Activated naive CD8-positive, alpha-beta T cell treated with anti-CD3 and anti-CD28 coated beads, Interleukin-2, amount 50 U/mL, for 24 hours (primary cell): ENCODE results near the gene UNC13A.

Experiments used
- ATAC-seq: fragments of 150-1000 bp; cut with Tn5 transposase; one replicate; pipeline ENCODE4 v1.10.0; 2021
- DNase-seq: peaks from one replicate; pipeline ENCODE4 v3.0.0; 2021
- H3K27ac Mint-ChIP-seq: one replicate; pipeline ENCODE4 v1.8.0; 2021; ENCODE audit warnings: mild to moderate bottlenecking, mixed read lengths
- H3K27me3 Mint-ChIP-seq: one replicate; pipeline ENCODE4 v1.8.0; 2021; ENCODE audit warnings: mixed read lengths
- H3K36me3 Mint-ChIP-seq: one replicate; pipeline ENCODE4 v1.8.0; 2021; ENCODE audit warnings: low read depth, mixed read lengths
- H3K4me1 Mint-ChIP-seq: one replicate; pipeline ENCODE4 v1.8.0; 2021; ENCODE audit warnings: mixed read lengths
- H3K4me3 Mint-ChIP-seq: one replicate; pipeline ENCODE4 v1.8.0; 2021; ENCODE audit warnings: mild to moderate bottlenecking, moderate library complexity, mixed read lengths
- H3K9me3 Mint-ChIP-seq: one replicate; pipeline ENCODE4 v1.8.0; 2021; ENCODE audit warnings: mixed read lengths

Gene UNC13A

DNA sequence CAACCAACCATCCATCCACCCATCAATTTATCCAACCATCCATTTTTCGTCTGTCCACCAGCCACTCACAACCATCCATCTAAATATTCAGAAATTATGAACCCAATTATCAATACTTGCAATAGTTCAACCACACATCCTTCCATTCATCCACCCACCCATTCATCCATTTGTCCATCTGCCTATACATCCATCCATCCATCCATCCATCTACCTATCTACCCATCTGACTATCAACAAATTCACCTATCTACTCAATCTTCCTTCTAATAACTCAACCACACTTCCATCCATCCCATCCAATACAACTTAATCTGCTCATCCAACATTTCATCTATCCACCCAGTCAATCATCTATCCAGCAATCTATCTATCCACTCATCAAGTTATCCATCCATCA is 46.3 kb downstream of the UNC13A start:
- DNase-seq (no peak), ATAC-seq (no peak)
- Mint-ChIP-seq H3K27ac (no peak overlapping the region), H3K9me3 (no peaks in the 10 kb centered on the region), H3K27me3 (peaks cover 25% of the 10 kb centered on the region), H3K4me3 (no peak overlapping the region), H3K36me3 (no peaks in the 10 kb centered on the region), H3K4me1 (no peaks in the 10 kb centered on the region)

GRCh38 chr19:17641181-17641580 is 47.0 kb downstream of the UNC13A start:
- Mint-ChIP-seq H3K4me3 (no peak overlapping the region), H3K36me3 (no peaks in the 10 kb centered on the region), H3K27ac (no peak overlapping the region), H3K9me3 (no peaks in the 10 kb centered on the region), H3K27me3 (peaks cover 24% of the 10 kb centered on the region), H3K4me1 (no peaks in the 10 kb centered on the region)
- DNase-seq = no peak
- no peak for ATAC-seq

- H3K4me3 Mint-ChIP-seq = no peak overlapping the region
- H3K36me3 Mint-ChIP-seq = no peaks in the 10 kb centered on the region
- ATAC-seq (no peak), DNase-seq (no peak)
- no peak overlapping the region for H3K27ac Mint-ChIP-seq
- no peaks in the 10 kb centered on the region for H3K4me1 Mint-ChIP-seq
- peaks cover 7% of the 10 kb centered on the region for H3K27me3 Mint-ChIP-seq
- H3K9me3 Mint-ChIP-seq = no peaks in the 10 kb centered on the region
Observed at GRCh38 chr19:17633700-17634099, 54.5 kb downstream of the UNC13A start.

DNA sequence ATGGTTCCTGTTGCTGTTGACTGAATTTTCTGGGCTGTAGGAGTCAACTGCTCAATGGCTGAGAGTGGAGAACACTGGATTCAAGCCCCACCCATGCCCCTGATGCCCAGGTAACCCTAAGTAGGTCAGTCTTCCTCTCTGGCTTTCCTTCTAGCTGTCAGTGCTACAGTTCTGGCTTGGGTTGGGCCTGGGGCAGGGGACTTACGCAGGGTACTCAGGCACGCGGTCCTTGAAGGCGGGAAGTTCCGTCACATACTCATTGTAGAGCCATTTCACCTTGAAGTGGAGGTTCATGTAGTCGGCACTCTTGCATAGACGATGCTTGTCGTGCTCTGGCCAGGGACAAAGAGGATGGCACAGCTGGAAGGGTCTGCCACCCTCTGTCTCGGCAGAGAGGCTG is 55.6 kb downstream of the UNC13A start:
- H3K36me3 Mint-ChIP-seq = no peaks in the 10 kb centered on the region

DNA sequence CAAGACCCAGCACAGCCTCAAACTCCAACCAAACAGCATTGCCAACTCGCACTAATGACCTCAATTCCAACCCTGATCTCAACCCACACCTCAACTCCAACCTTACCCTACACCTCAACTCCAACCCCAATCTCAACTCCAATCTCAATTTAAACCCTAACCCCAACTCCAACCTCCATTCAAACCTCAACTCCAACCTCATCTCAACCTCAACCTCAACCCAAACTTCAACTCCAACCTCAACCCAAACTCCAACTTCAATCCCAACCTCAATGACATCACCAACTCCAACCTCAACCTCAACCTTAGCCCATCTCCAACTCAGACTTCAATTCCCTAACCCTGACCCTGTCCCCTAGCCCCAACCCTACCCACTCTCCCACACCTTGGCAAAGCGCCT is 58.4 kb downstream of the UNC13A start:
- H3K27ac Mint-ChIP-seq = no peak overlapping the region
- ATAC-seq (no peak), DNase-seq (no peak)
- no peaks in the 10 kb centered on the region for H3K9me3 Mint-ChIP-seq
- no peak overlapping the region for H3K4me3 Mint-ChIP-seq
- H3K36me3 Mint-ChIP-seq = no peaks in the 10 kb centered on the region
- no peaks in the 10 kb centered on the region for H3K4me1 Mint-ChIP-seq
- H3K27me3 Mint-ChIP-seq = peaks cover 1% of the 10 kb centered on the region

More for the DNA sequence above, 55.6 kb downstream of the UNC13A start:
- Mint-ChIP-seq H3K27ac (no peak overlapping the region), H3K4me1 (no peaks in the 10 kb centered on the region), H3K9me3 (no peaks in the 10 kb centered on the region), H3K4me3 (no peak overlapping the region), H3K27me3 (peaks cover 7% of the 10 kb centered on the region)
- no peak for ATAC-seq
- DNase-seq = no peak

DNA sequence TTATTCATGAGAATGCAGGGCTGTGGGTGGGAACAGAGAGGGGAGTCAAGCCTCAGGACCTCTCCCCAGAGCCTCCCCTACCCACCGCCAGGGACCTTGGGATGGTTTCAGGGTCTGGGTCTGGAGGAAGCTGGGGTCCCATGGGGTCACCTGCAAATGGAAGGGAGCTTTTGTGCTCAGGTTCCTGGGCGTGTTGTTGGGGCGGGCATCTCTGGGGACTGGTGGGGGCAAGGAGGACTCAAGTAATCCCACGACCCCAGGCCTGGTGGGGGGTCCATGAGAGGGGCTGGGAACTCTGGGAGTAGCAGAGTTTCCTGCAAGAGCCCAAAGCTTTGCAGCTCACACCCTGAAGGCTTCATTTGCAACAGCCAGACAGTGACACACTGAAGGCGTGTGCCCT is 60.2 kb downstream of the UNC13A start:
- DNase-seq = no peak
- ATAC-seq = no peak
- H3K27ac Mint-ChIP-seq = no peak overlapping the region
- H3K27me3 Mint-ChIP-seq = peaks cover 1% of the 10 kb centered on the region
- H3K4me3 Mint-ChIP-seq = no peak overlapping the region
- no peaks in the 10 kb centered on the region for H3K9me3 Mint-ChIP-seq
- no peaks in the 10 kb centered on the region for H3K36me3 Mint-ChIP-seq
- peaks cover under 1% of the 10 kb centered on the region for H3K4me1 Mint-ChIP-seq

DNA sequence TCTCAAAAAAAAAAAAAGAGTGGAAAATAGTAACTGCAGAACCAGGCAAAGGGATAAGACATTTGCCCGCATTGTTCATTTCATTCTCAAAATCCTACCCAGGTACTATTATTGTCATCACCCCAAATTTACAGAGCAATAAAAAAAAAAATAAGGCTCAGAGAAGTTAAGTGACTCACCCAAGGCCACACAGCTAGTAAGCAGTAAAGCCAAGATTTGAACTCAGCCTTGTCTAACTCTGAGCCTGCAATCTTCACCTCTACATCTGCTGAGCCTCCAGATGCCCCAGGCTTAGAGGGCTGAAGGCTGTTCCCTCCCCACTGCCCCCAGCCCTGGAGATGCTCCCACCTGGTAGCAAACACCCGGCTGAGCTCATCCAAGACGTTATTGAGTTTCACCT is 61.0 kb downstream of the UNC13A start:
- peaks cover 1% of the 10 kb centered on the region for H3K27me3 Mint-ChIP-seq
- H3K4me1 Mint-ChIP-seq = peaks cover 4% of the 10 kb centered on the region
- no peak for DNase-seq
- no peak for ATAC-seq
- H3K27ac Mint-ChIP-seq = no peak overlapping the region
- no peak overlapping the region for H3K4me3 Mint-ChIP-seq
- H3K36me3 Mint-ChIP-seq = no peaks in the 10 kb centered on the region
- H3K9me3 Mint-ChIP-seq = no peaks in the 10 kb centered on the region

- Mint-ChIP-seq H3K27me3 (peaks cover 1% of the 10 kb centered on the region), H3K9me3 (peaks cover 4% of the 10 kb centered on the region), H3K4me1 (peaks cover 8% of the 10 kb centered on the region), H3K36me3 (no peaks in the 10 kb centered on the region), H3K4me3 (no peak overlapping the region), H3K27ac (no peak overlapping the region)
- no peak for ATAC-seq
- DNase-seq = no peak
Observed at GRCh38 chr19:17626456-17627015, 61.6 kb downstream of the UNC13A start.

GRCh38 chr19:17625980-17626379 is 62.2 kb downstream of the UNC13A start:
- H3K9me3 Mint-ChIP-seq = peaks cover 4% of the 10 kb centered on the region
- no peak for ATAC-seq
- H3K36me3 Mint-ChIP-seq = no peaks in the 10 kb centered on the region
- peaks cover 8% of the 10 kb centered on the region for H3K4me1 Mint-ChIP-seq
- no peak overlapping the region for H3K4me3 Mint-ChIP-seq
- H3K27me3 Mint-ChIP-seq = peaks cover 1% of the 10 kb centered on the region
- H3K27ac Mint-ChIP-seq = no peak overlapping the region
- no peak for DNase-seq

GRCh38 chr19:17625043-17625442 is 63.1 kb downstream of the UNC13A start:
- ATAC-seq = no peak
- Mint-ChIP-seq H3K9me3 (peaks cover 4% of the 10 kb centered on the region), H3K36me3 (no peaks in the 10 kb centered on the region), H3K4me1 (peaks cover 8% of the 10 kb centered on the region), H3K4me3 (no peak overlapping the region), H3K27me3 (peaks cover 1% of the 10 kb centered on the region), H3K27ac (no peak overlapping the region)
- DNase-seq = no peak

- Mint-ChIP-seq H3K27me3 (peaks cover 6% of the 10 kb centered on the region), H3K4me1 (peaks cover 8% of the 10 kb centered on the region), H3K27ac (no peak overlapping the region), H3K9me3 (peaks cover 4% of the 10 kb centered on the region), H3K4me3 (no peak overlapping the region), H3K36me3 (no peaks in the 10 kb centered on the region)
- ATAC-seq (no peak), DNase-seq (no peak)
Observed at GRCh38 chr19:17624314-17624991, 63.7 kb downstream of the UNC13A start.

- ATAC-seq (no peak), DNase-seq (no peak)
- peaks cover 4% of the 10 kb centered on the region for H3K9me3 Mint-ChIP-seq
- H3K27ac Mint-ChIP-seq = no peak overlapping the region
- H3K4me3 Mint-ChIP-seq = no peak overlapping the region
- no peaks in the 10 kb centered on the region for H3K36me3 Mint-ChIP-seq
- peaks cover 8% of the 10 kb centered on the region for H3K4me1 Mint-ChIP-seq
- H3K27me3 Mint-ChIP-seq = peaks cover 13% of the 10 kb centered on the region
Observed at GRCh38 chr19:17623224-17623935, 64.8 kb downstream of the UNC13A start.

GRCh38 chr19:17620696-17621095 is 67.5 kb downstream of the UNC13A start:
- Mint-ChIP-seq H3K9me3 (peaks cover 4% of the 10 kb centered on the region), H3K27me3 (peaks cover 33% of the 10 kb centered on the region), H3K4me1 (peaks cover 10% of the 10 kb centered on the region), H3K4me3 (no peak overlapping the region), H3K36me3 (no peaks in the 10 kb centered on the region), H3K27ac (no peak overlapping the region)
- no peak for ATAC-seq
- DNase-seq = no peak

- DNase-seq = no peak
- Mint-ChIP-seq H3K27me3 (peaks cover 35% of the 10 kb centered on the region), H3K9me3 (peaks cover 4% of the 10 kb centered on the region), H3K36me3 (no peaks in the 10 kb centered on the region), H3K4me1 (peaks cover 10% of the 10 kb centered on the region), H3K4me3 (no peak overlapping the region), H3K27ac (no peak overlapping the region)
- no peak for ATAC-seq
Observed at GRCh38 chr19:17618936-17619335, 69.2 kb downstream of the UNC13A start.

GRCh38 chr19:17618281-17618903 is 69.8 kb downstream of the UNC13A start:
- DNase-seq (no peak), ATAC-seq (no peak)
- H3K9me3 Mint-ChIP-seq = peaks cover 4% of the 10 kb centered on the region
- H3K27me3 Mint-ChIP-seq = peaks cover 36% of the 10 kb centered on the region
- H3K4me1 Mint-ChIP-seq = peaks cover 10% of the 10 kb centered on the region
- no peak overlapping the region for H3K4me3 Mint-ChIP-seq
- H3K27ac Mint-ChIP-seq = no peak overlapping the region
- H3K36me3 Mint-ChIP-seq = no peaks in the 10 kb centered on the region
